HepG2 (cell line): ENCODE measurements around the gene CSNK1E. TPM values are rescaled to one million over a fixed set of nuclear protein-coding genes. Genes with fewer than 3 reads are reported as not detected.

ENCODE experiments used
- CAMTA2 ChIP-seq: sonication (generic); formaldehyde crosslinking; IDR thresholded peaks from 2 replicates; pipeline ENCODE4 v1.4.0; 2020; ENCODE audit warnings: mild to moderate bottlenecking, missing genetic modification reagents, borderline replicate concordance
- CHD4 ChIP-seq: fragments of 200-600 bp; sonication (generic); IDR thresholded peaks from 2 replicates; pipeline ENCODE4 v1.7.0; 2017; ENCODE audit warnings: mild to moderate bottlenecking, low read length, borderline replicate concordance
- HBP1 ChIP-seq: IDR thresholded peaks from 2 replicates; pipeline ENCODE4 v1.6.1; 2016; ENCODE audit warnings: low read depth, control low read depth
- HOMEZ ChIP-seq: IDR thresholded peaks from 2 replicates; pipeline ENCODE4 v1.6.1; 2016; ENCODE audit warnings: low read depth
- IKZF5 ChIP-seq: IDR thresholded peaks from 2 replicates; pipeline ENCODE4 v1.6.1; 2018; ENCODE audit warnings: missing genetic modification reagents, mild to moderate bottlenecking, missing compliant biosample characterization
- RELA ChIP-seq: sonication (generic); formaldehyde crosslinking; IDR thresholded peaks from 2 replicates; pipeline ENCODE4 v1.4.0; 2020; ENCODE audit warnings: missing genetic modification reagents
- SNAPC5 ChIP-seq: sonication (generic); formaldehyde crosslinking; IDR thresholded peaks from 2 replicates; pipeline ENCODE4 v1.8.1; 2023; ENCODE audit warnings: mild to moderate bottlenecking, missing genetic modification reagents, borderline replicate concordance
- SOX6 ChIP-seq, 2 experiments: fragments of 450-650 bp in 1 of 2; sonication (generic) in 1 of 2; formaldehyde crosslinking in 1 of 2; IDR thresholded peaks; 2 replicates each; pipeline versions ENCODE4 v1.4.0 to v1.6.1; 2017 to 2020; ENCODE audit warnings: antibody characterized with exemption in 1 of 2, mild to moderate bottlenecking in 1 of 2, missing genetic modification reagents in 1 of 2
- SYNCRIP ChIP-seq: fragments of 200-400 bp; formaldehyde crosslinking; IDR thresholded peaks from 2 replicates; pipeline ENCODE4 v1.6.1; 2018; ENCODE audit warnings: mild to moderate bottlenecking, low read depth, low read length; ENCODE audit not compliant: insufficient read depth
- TARDBP ChIP-seq: sonication (generic); formaldehyde crosslinking; IDR thresholded peaks from 2 replicates; pipeline ENCODE4 v1.8.0; 2022; ENCODE audit warnings: mild to moderate bottlenecking, missing genetic modification reagents
- THRA ChIP-seq: sonication (generic); formaldehyde crosslinking; IDR thresholded peaks from 2 replicates; pipeline ENCODE4 v1.4.0; 2020; ENCODE audit warnings: missing genetic modification reagents, borderline replicate concordance
- ZFP37 ChIP-seq: sonication (generic); formaldehyde crosslinking; IDR thresholded peaks from 2 replicates; pipeline ENCODE4 v1.4.0; 2020; ENCODE audit warnings: missing genetic modification reagents, borderline replicate concordance
- ZNF331 ChIP-seq: sonication (generic); formaldehyde crosslinking; IDR thresholded peaks from 2 replicates; pipeline ENCODE4 v1.4.0; 2020; ENCODE audit warnings: missing genetic modification reagents
- ZNF414 ChIP-seq: sonication (generic); formaldehyde crosslinking; IDR thresholded peaks from 2 replicates; pipeline ENCODE4 v1.5.0; 2020; ENCODE audit warnings: missing genetic modification reagents
- ZNF572 ChIP-seq: sonication (generic); formaldehyde crosslinking; IDR thresholded peaks from 2 replicates; pipeline ENCODE4 v1.5.1; 2020; ENCODE audit warnings: mild to moderate bottlenecking, missing genetic modification reagents
- ZNF687 ChIP-seq: sonication (generic); formaldehyde crosslinking; IDR thresholded peaks from 2 replicates; pipeline ENCODE4 v1.5.1; 2020; ENCODE audit warnings: mild to moderate bottlenecking, missing genetic modification reagents, moderate library complexity
- ZNF788 ChIP-seq: sonication (generic); formaldehyde crosslinking; IDR thresholded peaks from 2 replicates; pipeline ENCODE4 v1.5.0; 2020; ENCODE audit warnings: mild to moderate bottlenecking, missing genetic modification reagents, borderline replicate concordance
- polyA plus RNA-seq, 8 experiments: library from polyadenylated mRNA; depleted of rRNA in 3 of 8; stranded (reverse) in 7 of 8; unstranded in 1 of 8; fragments of >200 nt; fragmentation: Illumina TruSeq in 4 of 8; extraction: Trizol in 4 of 8; gene quantifications; 2 replicates each; pipeline versions ENCODE4 v1.2.1 to v1.2.3, GENCODE V29; 2011 to 2016; ENCODE audit warnings: low read depth in 4 of 8, missing spikeins in 1 of 8, mixed read lengths in 1 of 8; ENCODE audit not compliant: insufficient read depth in 1 of 8
- total RNA-seq, 5 experiments: library from RNA; depleted of rRNA; stranded (reverse); fragments of >200 nt; fragmentation: Illumina TruSeq; extraction: Trizol; gene quantifications; 2 replicates each; pipeline ENCODE4 v1.2.3, GENCODE V29; 2016; ENCODE audit warnings: low read depth in 1 of 5

The CSNK1E gene
- total and polyA plus RNA-seq, 2 of the 13 experiments (the other 11 are each of a cell fraction or from before 2014, with no cell fraction given): 34.7 to 129 TPM

- no peak for TF ChIP-seq HOMEZ (CRISPR knock-in tag)
- TF ChIP-seq ZNF414 (CRISPR knock-in tag): no peak
- no peak for TF ChIP-seq ZNF788 (CRISPR knock-in tag)
- TF ChIP-seq ZNF687 (CRISPR knock-in tag): peak; percentile 87
- no peak for TF ChIP-seq CHD4
- no peak for TF ChIP-seq SNAPC5
- no peak for TF ChIP-seq ZFP37 (CRISPR knock-in tag)
- TF ChIP-seq HBP1 (CRISPR knock-in tag): 0 out of 2 replicates have a peak, but pooled peaks have one; percentile 59
- TF ChIP-seq CAMTA2 (CRISPR knock-in tag): no peak
- TF ChIP-seq TARDBP (CRISPR knock-in tag): 0 out of 2 replicates have a peak, but pooled peaks have one; percentile 30
- TF ChIP-seq SYNCRIP: no peak
- no peak for TF ChIP-seq SOX6 (IDR thresholded peaks at IDR 0.05)
- TF ChIP-seq SOX6 (CRISPR knock-in tag; IDR thresholded peaks at IDR 0.05): peak; percentile 40; the same call in 1 of the 2 replicates
- TF ChIP-seq ZNF331 (CRISPR knock-in tag): peak; percentile 58; the same call in 1 of the 2 replicates
- no peak for TF ChIP-seq ZNF572
- no peak for TF ChIP-seq IKZF5 (CRISPR knock-in tag)
- no peak for TF ChIP-seq RELA (CRISPR knock-in tag)
- peak; percentile 30; the same call in 1 of the 2 replicates for TF ChIP-seq THRA
Observed at GRCh38 chr22:38262051-38262795, 55.0 kb downstream of the CSNK1E start (continued).
